ENCODE measurements around the gene TGIF2. TPM values are rescaled to one million over a fixed set of nuclear protein-coding genes. Genes with fewer than 3 reads are reported as not detected.
"Not testable (repeated sequence)": the region's sequence is repeated elsewhere in the genome, so short reads cannot be mapped to it uniquely, and the experiment has no call there.

Gene TGIF2
- total RNA-seq, 1 experiment from 2014 or later = 9.0 TPM

DNA sequence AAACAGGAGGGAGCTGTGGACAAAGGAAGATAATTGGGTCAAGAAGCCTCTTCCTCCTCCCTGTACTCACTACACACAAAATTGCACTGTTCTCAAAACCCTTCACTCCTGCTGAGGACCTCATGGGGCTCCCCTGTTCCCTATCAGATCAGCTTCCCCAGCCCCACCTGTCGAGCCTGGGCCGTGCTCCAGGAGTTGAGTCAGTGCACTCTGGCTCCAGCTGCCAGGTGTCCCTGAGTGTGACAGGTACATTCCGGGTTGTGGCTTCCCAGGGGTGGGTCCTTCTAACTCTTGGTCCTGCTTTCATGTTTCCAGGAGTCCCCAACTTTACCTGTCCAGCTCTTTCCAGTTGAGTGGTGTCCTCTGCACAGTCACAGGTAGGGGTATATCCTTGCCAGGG lies 40.6 kb downstream of the TGIF2 start:
- DNase-seq (ENCODE audit: low spot score) = no peak

DNA sequence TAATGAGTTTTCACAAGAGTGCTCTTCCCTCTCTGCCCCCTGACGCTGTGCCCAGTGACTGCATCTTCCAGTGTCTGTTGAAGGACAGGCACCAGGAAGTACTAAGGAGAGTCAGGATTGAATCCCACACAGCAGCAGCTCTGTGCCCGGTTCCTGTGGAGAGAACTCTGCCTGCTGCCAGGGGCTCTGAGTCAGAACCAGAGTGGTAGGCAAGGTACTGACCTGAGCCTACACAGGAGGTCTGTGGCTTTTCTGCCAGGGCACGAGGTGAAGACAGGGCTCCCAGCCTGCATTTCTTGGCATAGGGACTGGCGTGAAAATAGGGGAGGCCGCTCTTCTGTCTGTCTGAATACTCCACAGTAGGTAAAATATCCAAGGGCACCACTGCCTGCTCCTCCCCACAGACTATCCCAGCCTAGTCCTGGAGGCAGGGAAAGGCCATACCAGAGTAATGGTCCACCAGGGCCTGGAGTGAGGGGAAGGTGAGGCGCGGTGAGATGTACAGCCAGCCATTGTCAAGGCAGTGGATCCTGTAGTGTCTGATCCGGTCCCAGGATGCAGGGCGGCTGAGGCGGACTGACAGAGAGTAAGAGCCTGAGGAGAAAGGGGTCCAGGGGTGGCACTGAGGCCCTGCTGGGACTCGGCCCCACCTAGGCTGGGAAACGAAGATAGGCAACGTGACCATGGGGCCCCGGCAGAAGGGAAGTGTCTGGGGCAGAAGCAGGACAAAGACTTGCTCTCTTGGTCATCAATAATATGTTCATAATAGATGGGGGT lies 41.6 kb downstream of the TGIF2 start:
- no peak for DNase-seq (ENCODE audit: low spot score)

DNA sequence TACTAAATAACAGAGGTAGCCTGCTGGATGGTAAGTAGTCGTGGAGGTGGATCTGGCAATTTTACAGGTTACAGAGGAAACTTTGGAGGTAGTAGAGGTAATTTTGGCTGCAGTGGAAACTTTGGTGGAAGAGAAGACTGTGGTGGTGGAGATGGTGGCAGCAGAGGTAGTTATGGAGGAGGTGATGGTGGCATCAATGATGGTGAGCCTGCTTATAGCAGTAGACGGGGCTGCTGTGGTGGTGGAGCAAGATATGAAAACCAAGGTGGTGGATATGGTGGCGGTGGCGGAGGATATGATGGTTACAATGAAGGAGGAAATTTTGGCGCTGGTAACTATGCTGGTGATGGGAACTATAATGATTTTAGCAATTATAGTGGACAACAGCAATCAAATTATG lies 47.5 kb downstream of the TGIF2 start:
- no peak for DNase-seq (ENCODE audit: low spot score)

DNA sequence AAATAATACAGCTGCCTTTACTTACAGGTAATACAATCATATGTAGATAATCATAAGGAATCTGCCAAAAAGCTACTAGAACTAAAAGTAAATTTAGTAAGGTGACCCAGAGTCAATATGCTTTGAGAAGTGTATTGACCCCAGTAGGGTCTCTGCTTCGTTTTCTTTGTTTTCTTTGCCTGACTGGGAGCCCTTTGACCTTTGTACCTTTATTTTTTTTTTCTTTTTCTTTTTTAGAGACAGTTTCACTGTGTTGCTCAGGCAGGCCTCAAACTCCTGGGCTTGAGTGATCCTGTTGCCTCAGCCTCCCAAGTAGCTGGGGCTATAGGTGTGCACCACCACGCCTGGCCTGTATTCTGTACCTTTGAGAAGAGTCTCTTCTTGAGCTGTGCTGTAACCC lies 50.0 kb downstream of the TGIF2 start:
- DNase-seq (ENCODE audit: low spot score) = no peak

DNA sequence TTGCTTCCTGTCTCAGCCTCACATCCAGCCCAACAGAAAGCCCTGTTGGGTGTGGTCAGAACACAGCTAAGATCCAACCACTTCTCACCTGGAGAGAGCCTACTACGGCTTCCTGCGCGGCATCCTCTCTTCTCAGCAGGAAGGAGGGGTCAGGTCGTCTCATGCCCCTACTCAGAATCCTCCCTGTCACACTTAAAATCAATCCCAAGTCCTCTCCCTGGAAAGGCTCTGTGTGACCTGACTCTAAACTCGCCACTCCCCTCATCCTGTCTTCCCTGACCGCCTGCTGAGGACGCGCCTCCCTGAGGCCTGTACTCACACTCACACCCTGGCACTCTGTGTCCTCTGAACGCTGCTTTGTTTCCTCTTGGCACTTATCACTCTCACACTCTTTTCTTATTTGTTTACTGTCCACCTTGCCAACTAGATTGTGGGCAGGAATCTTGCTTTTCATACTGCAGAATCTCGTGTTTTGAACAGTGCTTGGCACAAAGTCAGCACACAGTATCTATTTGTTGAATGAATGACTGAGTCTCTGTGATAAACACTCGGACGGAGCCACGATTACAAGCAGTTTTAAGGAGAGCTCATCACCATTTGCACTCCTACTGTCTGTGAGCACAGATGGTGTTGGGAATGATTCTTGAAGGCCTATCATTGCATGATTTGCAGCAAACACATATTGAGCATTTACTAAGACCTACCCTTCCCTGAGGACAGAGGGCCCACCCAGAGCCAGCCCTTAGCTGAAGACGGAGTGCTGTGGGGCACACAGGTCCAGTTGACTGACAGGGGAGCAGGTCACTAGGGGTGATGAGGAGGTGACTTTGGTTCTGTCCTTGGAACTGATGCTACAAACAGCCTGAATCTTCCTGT lies 50.9 kb downstream of the TGIF2 start:
- DNase-seq (ENCODE audit: low spot score) = no peak

DNA sequence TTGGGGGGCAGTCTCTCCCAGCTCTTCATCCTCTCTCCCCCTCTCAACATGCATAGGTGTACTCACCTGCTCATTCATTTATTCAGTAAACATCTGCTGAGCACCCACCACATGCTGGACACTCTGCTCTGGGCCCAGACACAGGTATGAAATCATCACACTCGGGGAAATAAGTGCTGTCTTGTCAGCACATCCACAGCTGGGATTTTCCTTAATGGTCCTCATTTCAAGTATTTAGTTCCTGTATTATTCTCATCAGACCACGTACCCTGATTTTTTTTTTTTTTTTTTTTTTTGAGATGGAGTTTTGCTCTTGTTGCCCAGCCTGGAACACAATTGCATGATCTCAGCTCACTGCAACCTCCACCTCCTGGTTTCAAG lies 51.5 kb downstream of the TGIF2 start:
- DNase-seq (ENCODE audit: low spot score) = no peak

DNA sequence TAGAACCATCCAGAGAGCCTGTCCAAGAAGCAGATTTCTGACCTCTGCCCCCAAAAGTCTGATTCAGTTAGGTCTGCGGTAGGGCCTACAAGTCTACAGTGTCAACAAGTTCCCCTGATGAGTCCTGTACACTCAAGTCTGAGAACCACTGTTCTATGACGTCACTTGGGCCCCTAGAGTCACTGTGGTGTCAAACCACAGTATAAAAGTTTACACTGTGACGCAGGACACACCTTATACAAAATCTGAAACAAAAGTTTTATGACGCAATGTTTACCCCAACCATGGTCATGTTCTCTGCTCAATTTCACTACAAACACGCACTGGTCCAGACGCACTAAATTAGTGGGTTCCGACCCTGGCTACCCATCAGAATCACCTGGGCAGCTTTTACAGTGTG lies 54.7 kb downstream of the TGIF2 start:
- DNase-seq (ENCODE audit: low spot score) = no peak

DNA sequence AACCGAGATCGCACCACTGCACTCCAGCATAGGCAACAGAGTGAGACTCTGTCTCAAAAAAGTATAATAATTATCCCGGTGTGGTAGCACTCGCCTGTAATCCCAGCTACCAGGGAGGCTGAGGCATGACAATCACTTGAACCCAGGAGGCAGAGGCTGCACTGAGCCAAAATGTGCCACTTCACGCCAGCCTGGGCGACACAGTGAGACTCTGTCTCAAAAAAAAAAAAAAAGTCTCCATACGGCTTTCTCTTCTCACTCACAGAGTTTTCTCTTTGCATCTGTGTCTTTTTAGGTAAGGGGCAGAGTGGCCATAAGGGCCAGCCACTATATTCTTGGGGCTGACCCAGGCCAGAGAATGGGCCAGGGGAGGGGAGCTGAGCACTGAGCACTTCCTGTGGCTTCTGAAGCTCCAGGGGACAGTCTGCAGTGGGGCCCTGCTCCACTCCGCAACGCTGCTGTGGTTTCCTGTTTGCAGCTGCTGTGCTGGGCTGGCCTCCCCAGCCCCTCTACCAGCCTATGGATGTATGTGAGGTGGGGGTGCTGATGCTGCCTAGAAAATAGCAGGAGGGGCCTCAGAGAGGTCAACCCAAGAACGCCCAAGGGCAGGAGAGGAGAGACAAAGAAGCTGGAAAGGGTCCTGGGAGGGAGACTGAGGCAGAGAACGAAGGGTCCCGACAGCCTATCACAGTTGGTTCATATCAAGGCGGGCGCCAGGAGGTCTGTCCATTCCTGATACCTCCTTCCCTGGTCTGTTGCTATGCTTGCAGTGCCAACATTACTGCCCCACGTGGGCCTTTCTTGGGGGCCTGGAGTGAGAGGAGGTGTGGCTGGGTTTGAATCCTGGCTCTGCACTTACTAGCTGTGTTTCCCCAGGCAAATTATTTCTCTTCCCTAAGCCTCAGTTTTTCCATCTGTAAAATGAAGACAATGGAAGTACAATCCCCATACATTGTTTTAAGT lies 56.6 kb downstream of the TGIF2 start:
- no peak for DNase-seq (ENCODE audit: low spot score)

DNA sequence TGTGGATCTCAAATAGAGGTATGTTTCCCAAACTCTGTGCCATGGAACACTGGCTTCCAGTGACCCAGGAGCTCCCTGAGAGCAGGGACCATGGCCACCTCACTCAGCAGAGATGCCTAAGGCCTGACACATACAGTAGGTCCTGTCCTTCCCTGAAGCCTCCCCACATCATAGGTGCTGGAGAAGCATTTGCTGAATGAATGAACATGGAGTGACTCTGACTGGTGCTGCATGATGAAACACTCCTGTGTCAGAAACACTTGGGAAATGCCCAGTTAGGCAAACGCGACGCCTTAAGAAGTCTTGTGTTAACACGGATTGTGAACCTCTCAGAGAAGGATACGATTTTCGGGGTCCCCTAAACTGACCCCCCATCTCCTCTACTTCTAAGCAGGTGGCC lies 58.2 kb downstream of the TGIF2 start:
- DNase-seq (ENCODE audit: low spot score) = no peak

DNA sequence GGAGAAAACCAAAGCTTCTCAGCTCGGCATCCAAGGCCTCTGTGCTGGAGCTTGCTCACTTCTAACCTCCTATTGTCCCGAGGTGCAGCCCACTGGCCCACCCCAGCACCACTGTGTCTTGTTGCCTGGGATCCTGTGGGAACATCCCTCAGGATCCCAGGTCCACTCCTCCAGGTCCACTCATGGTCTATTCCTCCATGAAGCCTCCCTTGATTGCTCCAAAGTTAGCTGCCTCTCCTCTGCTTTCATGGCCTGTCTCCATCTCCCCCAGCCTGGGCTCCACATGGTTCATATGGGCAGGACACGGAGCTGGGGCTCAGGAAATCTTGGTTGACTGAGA lies 58.7 kb downstream of the TGIF2 start:
- DNase-seq (ENCODE audit: low spot score) = no peak

DNA sequence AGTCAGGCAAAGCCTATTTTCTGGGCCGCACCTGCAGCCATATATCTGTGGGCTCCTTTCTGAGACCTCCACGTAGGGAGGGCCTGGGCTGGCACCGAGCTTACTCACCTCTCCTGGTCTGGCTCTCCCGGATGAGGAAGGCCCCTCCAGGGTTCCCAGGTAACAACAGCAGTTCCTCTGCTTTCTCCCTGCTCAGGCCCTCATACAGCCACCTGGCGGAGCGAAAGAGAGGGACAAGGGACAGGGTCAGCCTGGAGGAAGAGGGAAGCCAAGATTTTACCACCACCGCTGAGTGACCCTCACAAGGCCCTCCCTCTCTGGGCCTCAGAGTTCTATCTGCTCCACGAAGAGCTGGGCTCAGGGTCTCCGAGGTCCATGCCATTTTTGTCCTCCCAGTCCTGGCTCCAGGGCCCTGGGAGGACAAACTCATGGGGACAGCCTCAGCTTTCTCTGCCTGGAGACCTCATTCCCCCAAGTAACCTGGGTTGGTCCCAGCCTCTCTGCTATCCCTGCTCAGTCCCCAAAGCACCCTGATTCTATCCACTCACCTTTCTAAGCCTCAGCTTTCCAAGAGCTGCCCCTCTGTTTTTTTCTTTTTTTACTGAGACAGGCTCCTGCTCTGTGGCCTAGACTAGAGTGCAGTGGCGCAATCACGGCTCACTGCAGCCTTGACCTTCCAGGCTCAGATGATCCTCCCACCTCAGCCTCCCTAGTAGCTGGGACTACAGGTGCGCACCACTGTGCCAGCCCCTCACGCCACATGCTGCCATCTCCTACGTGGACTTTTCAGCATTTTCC lies 59.3 kb downstream of the TGIF2 start:
- DNase-seq (ENCODE audit: low spot score) = no peak

DNA sequence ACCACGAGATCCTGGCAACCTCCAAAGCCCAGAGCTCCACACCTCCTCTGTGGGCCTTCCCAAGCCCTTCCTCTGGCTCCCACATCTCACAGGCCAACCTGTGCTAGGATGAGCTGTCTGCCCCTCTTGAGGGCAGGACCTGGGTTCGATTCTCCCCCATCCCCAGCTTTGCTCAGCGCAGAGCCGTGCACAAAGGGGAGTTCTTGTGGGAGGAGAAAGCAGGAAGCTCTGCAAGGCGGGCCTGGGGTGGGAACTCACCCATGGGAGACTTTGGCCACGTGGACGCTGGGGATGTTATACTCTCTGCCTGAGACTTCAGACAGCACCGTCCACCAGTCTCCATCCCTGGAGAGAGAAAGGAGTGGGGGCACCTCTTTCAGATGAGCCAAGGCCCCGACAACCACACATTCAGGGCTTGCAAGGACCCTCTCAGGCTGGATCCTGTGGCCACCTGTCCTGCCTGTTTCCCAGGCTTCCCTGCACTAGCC lies 59.9 kb downstream of the TGIF2 start:
- no peak for DNase-seq (ENCODE audit: low spot score)

DNA sequence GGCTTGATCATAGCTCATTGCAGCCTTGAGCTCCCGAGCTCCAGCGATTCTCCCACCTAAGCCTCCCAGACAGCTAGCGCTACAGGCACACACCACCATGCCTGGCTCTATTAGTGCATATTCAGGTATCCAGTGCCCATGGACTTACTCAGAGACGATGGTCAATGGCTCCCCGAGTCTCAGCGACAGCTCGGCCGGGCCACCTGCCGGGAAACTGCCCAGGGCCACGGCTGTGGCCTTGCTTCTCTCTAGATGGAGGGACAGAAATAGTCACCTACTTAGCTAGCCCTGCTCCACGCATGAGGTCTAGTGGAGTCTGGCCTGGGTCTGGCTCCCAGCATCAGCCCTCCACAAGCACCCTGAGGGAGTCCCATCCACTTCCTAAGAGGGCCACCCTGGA lies 60.9 kb downstream of the TGIF2 start:
- no peak for DNase-seq (ENCODE audit: low spot score)

DNA sequence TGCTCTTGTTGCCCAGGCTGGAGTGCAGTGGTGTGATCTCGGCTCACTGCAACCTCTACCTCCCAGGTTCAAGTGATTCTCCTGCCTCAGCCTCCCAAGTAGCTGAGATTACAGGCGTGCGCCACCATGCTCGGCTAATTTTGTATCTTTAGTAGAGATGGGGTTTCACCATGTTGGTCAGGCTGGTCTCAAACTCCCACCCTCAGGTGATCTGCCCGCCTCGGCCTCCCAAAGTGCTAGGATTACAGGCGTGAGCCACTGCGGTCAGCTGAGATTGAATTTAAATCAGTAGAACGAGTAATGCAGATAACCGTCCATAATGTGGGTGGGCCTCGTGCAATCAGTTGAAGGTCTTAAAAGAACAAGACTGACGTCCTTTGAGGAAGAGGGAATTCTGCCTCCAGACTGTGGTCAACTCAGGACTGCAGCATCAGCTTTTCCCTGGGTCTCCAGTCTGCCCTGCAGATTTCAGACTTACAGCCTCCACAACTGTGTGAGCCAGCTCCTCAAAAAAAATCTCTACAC lies 65.5 kb downstream of the TGIF2 start:
- not testable (repeated sequence) for DNase-seq (ENCODE audit: low spot score)

DNA sequence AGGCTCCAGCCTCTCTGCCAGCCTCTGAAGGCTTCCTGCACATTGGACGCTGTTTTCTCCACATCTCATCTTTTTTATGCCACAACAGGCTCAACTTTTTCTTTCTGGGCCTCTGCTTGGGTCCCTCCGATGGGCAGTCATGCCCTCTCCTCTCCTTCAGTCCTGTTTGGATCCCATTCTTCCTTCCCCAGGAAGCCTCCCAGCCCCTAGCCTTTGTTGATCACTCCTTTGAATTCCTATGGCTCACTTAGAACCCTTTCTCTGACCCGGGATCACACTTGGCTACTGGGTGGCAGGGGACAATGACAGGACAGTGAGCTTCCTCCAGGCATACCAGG lies 68.1 kb downstream of the TGIF2 start:
- no peak for DNase-seq (ENCODE audit: low spot score)

DNA sequence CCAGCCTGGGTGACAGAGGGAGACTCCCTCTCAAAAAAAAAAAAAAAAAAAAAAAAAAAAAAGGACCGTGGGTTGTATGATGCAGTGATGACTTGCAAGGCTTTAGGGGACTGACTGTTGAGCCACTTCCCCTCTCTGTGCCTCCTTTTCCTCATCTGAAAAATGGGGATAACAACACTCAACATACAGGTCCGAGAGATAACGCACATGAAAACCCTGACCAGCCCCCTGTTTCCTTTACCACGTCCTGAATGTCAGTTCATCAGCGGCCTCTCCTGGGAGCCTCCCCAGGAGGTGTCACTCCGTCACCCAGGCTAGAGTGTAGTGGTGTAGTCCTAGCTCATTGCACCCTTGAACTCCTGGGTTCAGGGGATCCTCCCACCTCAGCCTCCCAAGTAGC lies 68.7 kb downstream of the TGIF2 start:
- no peak for DNase-seq (ENCODE audit: low spot score)

Other genes with a start within 250 kb of the TGIF2 start
- not detected in 2 replicates for gene MYL9, start 32.1 kb upstream of the TGIF2 start, total RNA-seq (2014; rRNA removed; shearing (Covaris generic))
- gene RAB5IF, start 32.2 kb downstream of the TGIF2 start, total RNA-seq (2014; rRNA removed; shearing (Covaris generic)) = 215 and 237 TPM in 2 replicates
- not detected in 2 replicates for gene SLA2, start 72.6 kb downstream of the TGIF2 start, total RNA-seq (2014; rRNA removed; shearing (Covaris generic))
- gene NDRG3, start 172.5 kb downstream of the TGIF2 start, total RNA-seq (2014; rRNA removed; shearing (Covaris generic)) = 23.6 and 24.1 TPM in 2 replicates
- gene DSN1, start 200.2 kb downstream of the TGIF2 start, total RNA-seq (2014; rRNA removed; shearing (Covaris generic)) = 44.3 and 47.9 TPM in 2 replicates